Suprapubic skin (tissue), 4 donors: ENCODE data around the gene ASIC2. TPM values are rescaled to one million over a fixed set of nuclear protein-coding genes. Genes with fewer than 3 reads are reported as not detected.

Experiments
- DNase-seq, 2 donors: peaks; one replicate each; pipeline ENCODE4 v3.0.0-alpha.2; 2019; ENCODE audit warnings: low spot score in 2 of 2
- H3K27ac ChIP-seq: fragments of 200-600 bp; sonication (generic); one replicate; pipeline ENCODE4 v1.5.1; 2019
- H3K27me3 ChIP-seq: fragments of 200-600 bp; sonication (generic); one replicate; pipeline ENCODE4 v1.5.1; 2019
- H3K36me3 ChIP-seq: fragments of 200-600 bp; sonication (generic); one replicate; pipeline ENCODE4 v1.5.1; 2019
- H3K4me1 ChIP-seq: fragments of 200-600 bp; sonication (generic); one replicate; pipeline ENCODE4 v1.5.1; 2019
- H3K4me3 ChIP-seq: fragments of 200-600 bp; sonication (generic); one replicate; pipeline ENCODE4 v1.5.1; 2019; ENCODE audit warnings: mild to moderate bottlenecking
- H3K9me3 ChIP-seq: fragments of 200-600 bp; sonication (generic); one replicate; pipeline ENCODE4 v1.5.1; 2019
- EP300 ChIP-seq: sonication (generic); formaldehyde crosslinking; IDR thresholded peaks from one replicate; pipeline ENCODE4 v1.6.1; 2017; ENCODE audit warnings: antibody characterized with exemption
- POLR2A ChIP-seq, 2 donors: fragments of 450-650 bp; IDR thresholded peaks; one replicate each; pipeline ENCODE4 v1.6.1; 2017; ENCODE audit warnings: antibody characterized with exemption in 2 of 2, mild to moderate bottlenecking in 2 of 2, moderate library complexity in 2 of 2
- POLR2AphosphoS5 ChIP-seq, 3 donors: sonication (generic); formaldehyde crosslinking; IDR thresholded peaks; one replicate each; pipeline ENCODE4 v1.6.1; 2017; ENCODE audit warnings: antibody characterized with exemption in 3 of 3
- WGBS: methylation state at CpG from one replicate; pipeline ENCODE4 v1.1.5; 2018; 5-methylcytosine and 5-hydroxymethylcytosine counted together
- total RNA-seq, 4 donors: library from RNA; depleted of rRNA; stranded (reverse); fragments of >200 nt; gene quantifications; one replicate each; pipeline ENCODE4 v1.1.0, GENCODE V29; 2016
- TF ChIP-seq, protein P1 (sequence below), 2 donors: fragments of 200-600 bp in 1 of 2; fragments of 450-650 bp in 1 of 2; sonication (generic) in 1 of 2; IDR thresholded peaks; one replicate each; pipeline ENCODE4 v1.5.1; 2016 to 2019; ENCODE audit warnings: antibody characterized with exemption in 2 of 2, mild to moderate bottlenecking in 1 of 2, moderate library complexity in 1 of 2

ASIC2 gene
- total RNA-seq, 4 donors from 2014 or later: not detected

DNA sequence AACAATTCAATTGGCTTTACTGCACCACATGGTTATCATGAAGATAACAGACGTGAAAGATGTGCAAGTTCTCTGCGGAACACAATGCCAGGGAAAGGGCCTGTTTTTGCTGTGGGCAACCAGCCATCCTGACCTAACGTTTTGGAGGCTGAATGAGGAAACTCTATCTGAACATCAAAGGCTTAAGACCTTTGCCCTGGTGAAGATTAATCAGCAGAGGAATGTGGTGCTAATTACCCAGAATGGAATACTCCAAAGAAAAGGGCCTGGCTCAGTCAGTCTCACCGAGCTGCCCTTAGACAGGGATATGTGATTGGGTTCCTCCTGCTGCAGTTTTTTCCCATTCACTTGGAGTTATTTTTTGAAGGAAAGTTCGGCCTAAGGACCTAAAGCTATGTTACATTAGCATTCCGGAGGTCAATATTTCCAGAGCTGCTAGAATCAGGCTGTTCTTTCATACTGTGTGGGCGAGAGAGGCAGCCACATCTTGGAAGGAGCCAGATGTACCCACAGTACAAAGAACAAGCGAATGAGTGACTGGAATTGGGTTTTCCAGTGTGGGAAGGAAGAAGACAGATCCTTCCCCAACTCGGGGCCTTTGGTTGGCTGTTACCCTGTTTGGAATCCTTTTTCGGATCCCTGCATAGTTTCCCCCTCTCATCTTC lies 15.5 kb downstream of the ASIC2 start:
- no peak overlapping the region for H3K27ac ChIP-seq
- H3K9me3 ChIP-seq: no peaks in the 10 kb centered on the region
- DNase-seq: no peak
- TF ChIP-seq POLR2A (IDR thresholded peaks at IDR 0.05) (no peak), POLR2AphosphoS5 (IDR thresholded peaks at IDR 0.05) (no peak), EP300 (no peak)
- TF ChIP-seq, protein P1, sequence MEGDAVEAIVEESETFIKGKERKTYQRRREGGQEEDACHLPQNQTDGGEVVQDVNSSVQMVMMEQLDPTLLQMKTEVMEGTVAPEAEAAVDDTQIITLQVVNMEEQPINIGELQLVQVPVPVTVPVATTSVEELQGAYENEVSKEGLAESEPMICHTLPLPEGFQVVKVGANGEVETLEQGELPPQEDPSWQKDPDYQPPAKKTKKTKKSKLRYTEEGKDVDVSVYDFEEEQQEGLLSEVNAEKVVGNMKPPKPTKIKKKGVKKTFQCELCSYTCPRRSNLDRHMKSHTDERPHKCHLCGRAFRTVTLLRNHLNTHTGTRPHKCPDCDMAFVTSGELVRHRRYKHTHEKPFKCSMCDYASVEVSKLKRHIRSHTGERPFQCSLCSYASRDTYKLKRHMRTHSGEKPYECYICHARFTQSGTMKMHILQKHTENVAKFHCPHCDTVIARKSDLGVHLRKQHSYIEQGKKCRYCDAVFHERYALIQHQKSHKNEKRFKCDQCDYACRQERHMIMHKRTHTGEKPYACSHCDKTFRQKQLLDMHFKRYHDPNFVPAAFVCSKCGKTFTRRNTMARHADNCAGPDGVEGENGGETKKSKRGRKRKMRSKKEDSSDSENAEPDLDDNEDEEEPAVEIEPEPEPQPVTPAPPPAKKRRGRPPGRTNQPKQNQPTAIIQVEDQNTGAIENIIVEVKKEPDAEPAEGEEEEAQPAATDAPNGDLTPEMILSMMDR (IDR thresholded peaks at IDR 0.05): no peak
- H3K27me3 ChIP-seq: peaks cover 2% of the 10 kb centered on the region
- no peaks in the 10 kb centered on the region for H3K36me3 ChIP-seq
- peaks cover 8% of the 10 kb centered on the region for H3K4me1 ChIP-seq
- no peak overlapping the region for H3K4me3 ChIP-seq
- WGBS: 65% methylated on average over 10 of the region's 10 CpGs

DNA sequence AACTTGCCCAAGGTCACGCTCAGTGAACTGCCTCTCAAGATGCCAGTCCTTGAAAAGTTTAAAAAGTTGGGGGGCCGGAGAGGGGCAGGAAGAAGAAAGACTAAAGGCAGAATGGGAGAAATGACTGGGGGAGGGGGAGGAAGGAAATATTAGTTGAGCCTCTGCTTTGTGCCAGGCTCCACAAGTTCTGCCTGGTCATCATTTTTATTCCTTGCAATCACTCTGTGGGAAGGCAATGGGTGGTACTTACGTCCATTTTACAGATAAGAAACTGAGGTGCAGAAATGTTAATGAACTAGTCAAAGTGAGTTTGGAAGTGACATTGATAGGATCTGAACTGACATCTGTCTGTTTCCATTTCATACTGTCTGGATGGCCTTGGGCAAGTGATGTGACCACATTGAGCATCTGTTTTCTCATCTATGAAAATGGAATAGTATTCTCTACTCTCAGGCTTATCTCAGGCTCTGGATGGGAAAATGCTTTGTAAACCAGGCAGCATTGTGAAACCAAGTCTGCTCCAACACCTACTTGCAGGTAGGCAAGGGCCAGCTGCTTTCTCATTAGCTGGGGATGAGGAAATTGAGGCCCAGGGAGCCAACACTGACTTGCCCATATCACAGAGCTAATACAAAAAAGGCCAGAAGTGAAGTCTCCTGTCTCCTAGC lies 19.2 kb downstream of the ASIC2 start:
- TF ChIP-seq POLR2AphosphoS5 (IDR thresholded peaks at IDR 0.05) (no peak), EP300 (no peak), POLR2A (IDR thresholded peaks at IDR 0.05) (no peak)
- TF ChIP-seq, protein P1 (IDR thresholded peaks at IDR 0.05): no peak
- Histone ChIP-seq H3K9me3 (no peaks in the 10 kb centered on the region), H3K4me1 (peaks cover 8% of the 10 kb centered on the region), H3K4me3 (no peak overlapping the region), H3K36me3 (no peaks in the 10 kb centered on the region), H3K27ac (no peak overlapping the region), H3K27me3 (no peaks in the 10 kb centered on the region)
- DNase-seq: no peak
- WGBS: 84% methylated on average over 3 of the region's 3 CpGs

DNA sequence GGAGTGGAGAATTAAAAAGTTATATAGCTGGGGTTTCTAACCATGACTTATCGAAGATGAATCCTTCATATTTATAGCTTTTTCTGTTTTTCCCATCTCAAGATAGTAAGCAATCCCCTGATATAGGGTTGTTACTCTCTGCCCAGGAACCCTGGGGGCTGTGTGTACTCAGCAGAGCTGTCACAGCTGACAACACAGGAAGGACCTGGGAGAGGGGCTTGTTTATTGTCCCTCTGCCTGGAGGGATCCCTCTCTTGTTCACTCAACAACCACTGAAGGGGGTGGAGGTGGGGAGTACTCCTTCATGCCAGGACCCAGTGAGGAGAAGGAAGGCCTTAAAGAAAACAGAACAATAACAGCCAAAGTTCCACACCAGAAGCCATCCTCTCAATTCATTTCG lies 19.8 kb downstream of the ASIC2 start:
- Histone ChIP-seq H3K4me1 (peaks cover 8% of the 10 kb centered on the region), H3K27me3 (no peaks in the 10 kb centered on the region), H3K36me3 (no peaks in the 10 kb centered on the region), H3K4me3 (no peak overlapping the region), H3K9me3 (no peaks in the 10 kb centered on the region), H3K27ac (no peak overlapping the region)
- TF ChIP-seq, protein P1 (IDR thresholded peaks at IDR 0.05): no peak
- TF ChIP-seq POLR2A (IDR thresholded peaks at IDR 0.05) (no peak), POLR2AphosphoS5 (IDR thresholded peaks at IDR 0.05) (no peak), EP300 (no peak)
- 69% methylated on average over 2 of the region's 2 CpGs for WGBS
- DNase-seq: no peak

DNA sequence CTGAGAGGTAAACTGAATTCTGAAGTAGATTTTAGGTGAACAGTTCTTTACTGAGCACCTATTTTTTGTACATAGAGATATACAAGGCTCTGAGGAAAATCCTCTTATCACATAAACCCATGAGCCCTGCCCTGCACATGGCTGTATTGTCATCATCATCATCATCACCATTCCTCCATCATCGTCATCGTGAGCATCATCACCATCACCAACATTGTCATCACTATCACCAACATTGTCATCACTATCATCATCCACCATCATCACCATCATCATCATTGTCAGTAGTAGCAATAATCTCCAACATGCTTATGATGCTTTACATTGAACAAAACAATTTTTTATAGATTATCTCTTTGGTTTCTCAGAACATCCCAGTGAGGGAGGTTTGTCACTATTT lies 20.7 kb downstream of the ASIC2 start:
- Histone ChIP-seq H3K4me3 (no peak overlapping the region), H3K4me1 (peaks cover 2% of the 10 kb centered on the region), H3K27ac (no peak overlapping the region), H3K36me3 (no peaks in the 10 kb centered on the region), H3K9me3 (no peaks in the 10 kb centered on the region), H3K27me3 (no peaks in the 10 kb centered on the region)
- no peak for DNase-seq
- TF ChIP-seq EP300 (no peak), POLR2A (IDR thresholded peaks at IDR 0.05) (no peak), POLR2AphosphoS5 (IDR thresholded peaks at IDR 0.05) (no peak)
- TF ChIP-seq, protein P1 (IDR thresholded peaks at IDR 0.05): no peak
- 97% methylated on average over 2 of the region's 2 CpGs for WGBS

DNA sequence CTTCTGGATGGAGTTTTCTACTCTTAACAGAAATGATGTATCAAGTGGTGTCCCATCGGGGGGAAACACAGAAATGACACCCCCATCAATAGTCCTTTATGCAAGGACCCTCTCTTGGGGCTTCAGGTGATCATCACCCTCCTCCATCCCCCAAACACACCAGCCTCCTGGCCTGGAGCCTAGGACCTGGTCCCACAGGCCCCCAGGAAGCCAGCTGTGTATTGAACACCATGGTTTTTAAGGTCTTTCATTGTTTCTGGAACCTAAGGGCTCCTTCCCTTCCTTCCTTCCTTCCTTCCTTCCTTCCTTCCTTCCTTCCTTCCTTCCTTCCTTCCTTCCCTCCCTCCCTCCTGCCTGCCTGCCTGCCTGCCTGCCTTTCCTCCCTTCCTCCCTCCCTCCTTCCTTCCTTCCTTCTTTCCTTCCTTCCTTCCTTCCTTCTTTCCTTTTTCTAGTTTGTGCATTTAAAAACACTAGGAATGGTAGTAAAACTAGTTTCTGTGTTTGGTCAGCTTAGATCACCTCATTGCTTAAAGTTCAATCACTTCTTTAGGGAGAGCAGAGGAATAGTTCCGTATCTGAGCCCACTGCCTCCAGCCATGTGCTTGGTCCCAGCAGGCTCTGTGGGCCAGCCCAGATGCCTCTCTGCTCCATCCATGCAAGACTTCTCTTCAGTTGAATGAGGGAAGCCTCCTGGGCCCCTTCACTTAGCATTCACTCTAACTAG lies 23.6 kb downstream of the ASIC2 start:
- Histone ChIP-seq H3K9me3 (no peaks in the 10 kb centered on the region), H3K27ac (no peak overlapping the region), H3K4me1 (no peaks in the 10 kb centered on the region), H3K27me3 (peaks cover 8% of the 10 kb centered on the region), H3K36me3 (no peaks in the 10 kb centered on the region), H3K4me3 (no peak overlapping the region)
- 81% methylated on average over 2 of the region's 2 CpGs for WGBS
- no peak for DNase-seq
- TF ChIP-seq, protein P1 (IDR thresholded peaks at IDR 0.05): no peak
- TF ChIP-seq EP300: no peak
